ENCODE results near the gene GLDC.
A peak's percentile ranks its signal among the peaks of the same experiment; 100 is the strongest.
"Not testable (repeated sequence)": the region's sequence is repeated elsewhere in the genome, so short reads cannot be mapped to it uniquely, and the experiment has no call there.

GLDC gene

GRCh38 chr9:6628704-6629103 is 16.8 kb downstream of the GLDC start:
- DNase-seq (ENCODE audit: low read depth): peak; percentile 25
- H3K4me3 ChIP-seq (ENCODE audit: low read depth, low read length): no peak overlapping the region
- no peak for TF ChIP-seq MYC (IDR thresholded peaks at IDR 0.05; ENCODE audit: low read depth, low read length)
- no peak for TF ChIP-seq POLR2A (IDR thresholded peaks at IDR 0.05; ENCODE audit: extremely low read depth, insufficient read length)
- TF ChIP-seq CTCF (IDR thresholded peaks at IDR 0.05; ENCODE audit: low read depth, low read length): no peak
- TF ChIP-seq MAX (IDR thresholded peaks at IDR 0.05; ENCODE audit: low read depth, low read length): no peak

GRCh38 chr9:6625363-6625762 is 20.2 kb downstream of the GLDC start:
- H3K4me3 ChIP-seq (ENCODE audit: low read depth, low read length): no peak overlapping the region
- no peak for TF ChIP-seq CTCF (IDR thresholded peaks at IDR 0.05; ENCODE audit: low read depth, low read length)
- no peak for TF ChIP-seq MYC (IDR thresholded peaks at IDR 0.05; ENCODE audit: low read depth, low read length)
- no peak for TF ChIP-seq MAX (IDR thresholded peaks at IDR 0.05; ENCODE audit: low read depth, low read length)
- no peak for TF ChIP-seq POLR2A (IDR thresholded peaks at IDR 0.05; ENCODE audit: extremely low read depth, insufficient read length)
- no peak for DNase-seq (ENCODE audit: low read depth)

- not testable (repeated sequence) for DNase-seq (ENCODE audit: low read depth); H3K4me3 ChIP-seq (ENCODE audit: low read depth, low read length)
These were observed 22.7 kb downstream of the GLDC start for GRCh38 chr9:6622784-6623183.

- TF ChIP-seq MAX (IDR thresholded peaks at IDR 0.05; ENCODE audit: low read depth, low read length) (no peak), CTCF (IDR thresholded peaks at IDR 0.05; ENCODE audit: low read depth, low read length) (no peak), MYC (IDR thresholded peaks at IDR 0.05; ENCODE audit: low read depth, low read length) (no peak), POLR2A (IDR thresholded peaks at IDR 0.05; ENCODE audit: extremely low read depth, insufficient read length) (no peak)
- no peak for DNase-seq (ENCODE audit: low read depth)
These were observed 24.7 kb downstream of the GLDC start for GRCh38 chr9:6620796-6621195.

GRCh38 chr9:6620353-6620752 is 25.2 kb downstream of the GLDC start:
- TF ChIP-seq POLR2A (IDR thresholded peaks at IDR 0.05; ENCODE audit: extremely low read depth, insufficient read length): no peak
- no peak for TF ChIP-seq MAX (IDR thresholded peaks at IDR 0.05; ENCODE audit: low read depth, low read length)
- TF ChIP-seq CTCF (IDR thresholded peaks at IDR 0.05; ENCODE audit: low read depth, low read length): no peak
- TF ChIP-seq MYC (IDR thresholded peaks at IDR 0.05; ENCODE audit: low read depth, low read length): no peak
- DNase-seq (ENCODE audit: low read depth): no peak
- H3K4me3 ChIP-seq (ENCODE audit: low read depth, low read length): no peak overlapping the region

More at GRCh38 chr9:6620796-6621195, 24.7 kb downstream of the GLDC start:
- no peak overlapping the region for H3K4me3 ChIP-seq (ENCODE audit: low read depth, low read length)

GRCh38 chr9:6619909-6620308 is 25.6 kb downstream of the GLDC start:
- DNase-seq (ENCODE audit: low read depth): no peak
- TF ChIP-seq MYC (IDR thresholded peaks at IDR 0.05; ENCODE audit: low read depth, low read length) (no peak), POLR2A (IDR thresholded peaks at IDR 0.05; ENCODE audit: extremely low read depth, insufficient read length) (no peak), CTCF (IDR thresholded peaks at IDR 0.05; ENCODE audit: low read depth, low read length) (no peak), MAX (IDR thresholded peaks at IDR 0.05; ENCODE audit: low read depth, low read length) (no peak)
- no peak overlapping the region for H3K4me3 ChIP-seq (ENCODE audit: low read depth, low read length)
